GM12874 (cell line): Measurements from ENCODE around the gene PRLR.

Experiments used
- TF ChIP-seq, protein P1 (sequence below): IDR thresholded peaks from 2 replicates; pipeline ENCODE4 v1.5.1; 2011; ENCODE audit warnings: low read depth, mild to moderate bottlenecking, control low read depth, low read length, moderate library complexity; ENCODE audit not compliant: insufficient read depth

PRLR gene

DNA sequence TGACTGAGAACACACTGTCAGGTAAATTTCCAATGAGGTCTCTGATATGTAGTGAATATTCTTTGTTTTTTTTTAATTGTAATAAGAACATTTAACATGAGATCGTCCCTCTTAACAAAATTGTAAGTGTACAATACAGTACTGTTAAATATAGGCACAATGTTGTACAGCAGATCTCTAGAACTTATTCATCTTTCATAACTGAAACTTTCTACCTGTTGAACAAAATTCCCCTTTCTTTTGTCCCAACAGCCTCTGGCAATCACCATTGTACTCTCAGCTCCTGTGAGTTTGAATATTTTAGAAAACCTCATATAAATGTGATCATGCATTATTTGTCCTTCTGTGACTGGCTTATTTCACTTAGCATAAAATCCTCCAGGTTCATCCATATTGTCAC, 10.6 kb upstream of the PRLR start:
- TF ChIP-seq, protein P1, sequence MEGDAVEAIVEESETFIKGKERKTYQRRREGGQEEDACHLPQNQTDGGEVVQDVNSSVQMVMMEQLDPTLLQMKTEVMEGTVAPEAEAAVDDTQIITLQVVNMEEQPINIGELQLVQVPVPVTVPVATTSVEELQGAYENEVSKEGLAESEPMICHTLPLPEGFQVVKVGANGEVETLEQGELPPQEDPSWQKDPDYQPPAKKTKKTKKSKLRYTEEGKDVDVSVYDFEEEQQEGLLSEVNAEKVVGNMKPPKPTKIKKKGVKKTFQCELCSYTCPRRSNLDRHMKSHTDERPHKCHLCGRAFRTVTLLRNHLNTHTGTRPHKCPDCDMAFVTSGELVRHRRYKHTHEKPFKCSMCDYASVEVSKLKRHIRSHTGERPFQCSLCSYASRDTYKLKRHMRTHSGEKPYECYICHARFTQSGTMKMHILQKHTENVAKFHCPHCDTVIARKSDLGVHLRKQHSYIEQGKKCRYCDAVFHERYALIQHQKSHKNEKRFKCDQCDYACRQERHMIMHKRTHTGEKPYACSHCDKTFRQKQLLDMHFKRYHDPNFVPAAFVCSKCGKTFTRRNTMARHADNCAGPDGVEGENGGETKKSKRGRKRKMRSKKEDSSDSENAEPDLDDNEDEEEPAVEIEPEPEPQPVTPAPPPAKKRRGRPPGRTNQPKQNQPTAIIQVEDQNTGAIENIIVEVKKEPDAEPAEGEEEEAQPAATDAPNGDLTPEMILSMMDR: no peak

DNA sequence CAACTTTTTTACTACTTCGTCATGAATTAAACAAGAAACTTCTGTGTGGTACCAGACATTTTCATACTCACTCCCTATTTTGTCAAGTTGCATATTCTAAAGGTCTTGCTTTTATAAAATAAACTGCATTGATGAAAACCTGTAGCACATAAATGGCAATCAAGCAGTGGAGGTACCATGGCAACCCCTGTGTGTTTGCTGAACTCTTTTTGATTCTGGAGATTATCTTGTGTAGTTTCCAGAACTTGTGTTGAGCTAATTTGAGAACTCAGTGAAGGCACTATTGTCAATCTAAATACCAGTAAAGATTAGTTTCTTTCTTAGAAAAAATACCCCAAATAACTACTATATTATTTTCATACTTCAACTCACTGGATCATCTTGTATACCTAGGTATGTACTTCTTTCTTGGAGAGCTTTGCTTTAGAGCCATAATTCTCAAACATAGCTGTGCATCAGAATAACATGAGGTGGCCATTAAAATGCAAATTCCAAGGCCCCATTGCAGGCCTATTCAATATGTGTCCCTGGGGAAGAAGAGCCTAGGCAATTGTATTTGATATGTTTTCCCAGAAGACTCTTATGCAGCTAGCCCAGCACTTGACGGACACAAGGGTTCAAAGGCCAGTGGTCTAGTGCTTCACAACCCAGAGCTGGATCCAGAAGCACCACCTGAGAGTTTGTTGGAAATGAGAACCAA, 9.8 kb upstream of the PRLR start:
- TF ChIP-seq, protein P1: no peak

DNA sequence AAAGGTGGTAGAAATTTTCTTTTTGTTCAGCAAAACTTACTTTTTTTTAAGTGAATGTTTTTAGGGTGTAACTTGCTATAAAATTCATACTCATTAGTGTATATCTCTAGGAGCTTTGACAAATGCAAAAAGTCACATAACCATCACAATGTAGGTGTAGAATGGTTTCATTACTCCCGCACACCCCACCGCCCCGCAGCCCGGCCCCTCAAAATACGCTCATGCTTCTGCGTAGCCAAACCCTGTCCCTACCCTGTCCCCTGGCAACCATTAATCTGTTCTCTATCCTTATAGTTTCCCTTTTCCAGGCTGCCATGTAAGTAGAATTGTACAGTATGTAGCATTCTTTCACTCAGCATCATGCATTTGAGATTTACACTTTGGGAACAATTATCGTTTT, 9.2 kb upstream of the PRLR start:
- TF ChIP-seq, protein P1: no peak

DNA sequence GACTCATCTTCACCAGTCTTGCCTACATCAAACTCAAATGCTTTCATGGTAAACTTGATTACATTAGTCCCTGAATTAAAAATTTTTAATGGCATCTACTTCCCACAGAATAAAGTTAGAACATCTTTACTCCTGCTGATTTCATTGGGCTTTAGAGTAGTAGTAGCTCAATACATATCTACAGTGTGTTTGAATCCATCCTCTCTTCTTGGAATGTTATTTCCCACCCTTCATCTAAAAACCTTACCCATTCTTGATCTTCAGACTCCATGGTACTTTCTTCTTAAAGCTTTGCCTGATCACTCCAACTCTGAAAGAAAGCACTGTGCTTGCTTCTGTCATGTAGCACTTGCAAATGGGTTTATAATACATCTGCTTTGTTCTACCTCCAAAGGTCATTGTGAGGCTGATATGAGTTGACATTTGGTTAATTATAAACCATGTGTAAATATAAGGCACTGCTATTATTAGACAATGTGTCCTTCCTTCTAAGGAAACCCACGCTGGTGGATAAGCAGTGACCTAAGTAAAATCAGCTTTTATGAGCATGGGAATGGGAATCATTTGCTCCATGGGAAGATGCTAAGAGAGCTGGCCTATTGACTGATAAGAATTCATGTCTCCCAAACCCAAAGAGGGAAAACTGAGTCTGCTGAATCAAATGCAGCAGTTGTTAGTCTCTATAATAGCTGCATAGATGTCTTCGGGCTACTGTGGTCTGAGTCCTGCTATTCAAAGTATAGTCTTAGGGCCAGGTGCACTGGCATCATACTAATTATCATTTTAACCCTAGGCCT, 7.5 kb upstream of the PRLR start:
- TF ChIP-seq, protein P1: no peak

DNA sequence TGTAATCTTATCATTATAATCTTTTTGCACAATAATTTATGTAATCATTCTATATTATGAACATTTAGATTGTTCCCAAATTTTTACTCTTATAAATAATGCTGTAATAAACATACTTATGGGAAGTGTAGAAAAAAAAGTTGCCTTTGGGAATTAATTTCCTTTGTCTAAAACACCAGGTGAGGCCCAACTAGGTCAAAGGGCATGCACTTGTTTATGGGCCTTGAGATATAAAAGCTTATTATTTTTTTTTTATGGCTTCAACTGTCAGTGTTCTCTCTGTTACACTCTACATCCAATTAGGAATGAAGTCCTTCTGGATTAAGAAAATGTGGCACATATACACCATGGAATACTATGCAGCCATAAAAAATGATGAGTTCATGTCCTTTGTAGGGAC, 6.5 kb upstream of the PRLR start:
- TF ChIP-seq, protein P1: no peak

DNA sequence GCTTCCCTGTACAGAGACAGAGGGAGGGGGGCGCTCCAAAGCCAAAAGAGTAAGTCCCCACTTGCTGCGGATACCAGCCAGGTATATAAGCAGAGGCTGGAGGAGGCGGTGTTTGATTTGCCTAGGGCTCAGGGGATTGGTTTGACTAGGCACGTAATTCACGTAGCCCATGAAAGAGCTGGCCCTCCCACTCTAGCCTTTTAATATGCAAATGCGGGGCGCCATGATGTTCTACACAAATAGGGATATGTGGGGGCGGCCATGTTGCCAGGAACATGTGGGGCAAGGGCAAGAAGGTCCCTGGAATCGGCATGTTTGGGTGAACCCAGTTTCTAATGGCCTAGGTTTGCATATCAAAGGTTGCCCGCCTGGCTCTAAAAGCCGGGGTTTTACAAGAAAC, 3.3 kb upstream of the PRLR start:
- TF ChIP-seq, protein P1: no peak

DNA sequence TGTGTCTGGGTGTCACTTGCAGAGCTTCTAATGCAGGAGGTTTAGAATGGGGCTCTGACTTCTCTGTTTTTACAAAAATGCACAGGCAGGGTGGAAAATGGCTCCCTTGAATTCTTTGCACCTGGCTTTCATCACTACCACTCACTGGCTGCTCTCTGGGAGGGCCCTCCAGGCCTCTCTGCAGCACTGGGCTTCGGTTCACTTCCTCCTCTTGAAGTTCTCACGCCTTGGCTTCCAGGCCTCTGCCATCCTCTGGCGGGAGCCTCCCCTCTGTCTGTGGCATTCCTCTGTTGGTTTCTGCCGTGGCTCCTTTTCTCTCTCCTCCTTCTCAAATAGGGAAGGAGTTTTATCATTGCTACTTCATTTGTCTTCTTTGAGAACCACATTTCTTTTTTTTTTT, 2.8 kb upstream of the PRLR start:
- TF ChIP-seq, protein P1: no peak
